Caco-2 (cell line): ENCODE results near the gene PLAAT3. TPM values are rescaled to one million over a fixed set of nuclear protein-coding genes. Genes with fewer than 3 reads are reported as not detected.

Experiments used
- BruUV-seq: library from RNA; stranded (reverse); fragments of 400-500 nt; replicated peaks from 2 replicates; lab custom pipeline; 2021; lab: Mats Ljungman, UMichigan
- CTCF ChIA-PET: fragments of 300-600 bp; sonication (Branson Sonifier 250); formaldehyde crosslinking; loops from one replicate; lab custom pipeline; 2022; ENCODE audit warnings: antibody characterized with exemption; lab: Charles Lee
- POLR2A ChIA-PET: fragments of 300-600 bp; sonication (Branson Sonifier 250); formaldehyde crosslinking; loops from one replicate; lab custom pipeline; 2022; ENCODE audit warnings: antibody characterized with exemption; lab: Charles Lee
- DNase-seq, 2 experiments: peaks; one replicate each; pipeline versions ENCODE4 v3.0.0 to v3.0.0-alpha.2; 2020 to 2022
- H3K27me3 ChIP-seq: replicated peaks from 2 replicates; pipeline ENCODE4 v1.6.0; 2011; ENCODE audit warnings: low read length; ENCODE audit not compliant: control insufficient read depth, insufficient read depth
- H3K36me3 ChIP-seq: 2 replicates; pipeline ENCODE4 v1.5.1; 2011; ENCODE audit warnings: low read length; ENCODE audit not compliant: control insufficient read depth, insufficient read depth
- H3K4me1 ChIP-seq: fragments of 250-450 bp; sonication (Bioruptor Pico); 2 replicates; pipeline ENCODE4 v1.5.1; 2020; ENCODE audit warnings: mild to moderate bottlenecking
- H3K4me3 ChIP-seq: 2 replicates; pipeline ENCODE4 v1.5.1; 2011; ENCODE audit warnings: low read depth, mild to moderate bottlenecking, control low read depth, low read length
- H3K9me3 ChIP-seq: fragments of 250-450 bp; sonication (Bioruptor Pico); 2 replicates; pipeline ENCODE4 v1.5.1; 2020; ENCODE audit warnings: mild to moderate bottlenecking, moderate library complexity
- H3K27ac Mint-ChIP-seq: one replicate; pipeline ENCODE4 v1.8.0; 2022; ENCODE audit warnings: mixed read lengths; ENCODE audit not compliant: unreplicated experiment
- H3K27me3 Mint-ChIP-seq: one replicate; pipeline ENCODE4 v1.8.0; 2022; ENCODE audit warnings: mixed read lengths; ENCODE audit not compliant: insufficient read depth, unreplicated experiment
- H3K36me3 Mint-ChIP-seq: one replicate; pipeline ENCODE4 v1.8.0; 2022; ENCODE audit warnings: mild to moderate bottlenecking, mixed read lengths; ENCODE audit not compliant: insufficient read depth, unreplicated experiment
- H3K4me1 Mint-ChIP-seq: one replicate; pipeline ENCODE4 v1.8.0; 2022; ENCODE audit warnings: low read depth, mixed read lengths; ENCODE audit not compliant: unreplicated experiment
- H3K4me3 Mint-ChIP-seq: one replicate; pipeline ENCODE4 v1.8.0; 2022; ENCODE audit warnings: mild to moderate bottlenecking, moderate library complexity, mixed read lengths; ENCODE audit not compliant: unreplicated experiment
- H3K9me3 Mint-ChIP-seq: one replicate; pipeline ENCODE4 v1.8.0; 2022; ENCODE audit warnings: mixed read lengths; ENCODE audit not compliant: unreplicated experiment
- CTCF ChIP-seq, 2 experiments: fragments of 200-600 bp in 1 of 2; IDR thresholded peaks; 1 replicate in 1 of 2; 2 replicates in 1 of 2; pipeline versions ENCODE4 v1.5.1 to v1.8.0; 2011 to 2022; ENCODE audit warnings: antibody characterized with exemption in 1 of 2, control low read depth in 1 of 2, inconsistent platforms in 1 of 2, low read depth in 1 of 2, low read length in 1 of 2, mild to moderate bottlenecking in 1 of 2, moderate library complexity in 1 of 2; ENCODE audit not compliant: insufficient read depth in 1 of 2, severe bottlenecking in 1 of 2, unreplicated experiment in 1 of 2
- intact Hi-C: fragments of 100-400 bp; cut with micrococcal nuclease; formaldehyde crosslinking; loops from one replicate; pipeline ENCODE4 v1.10.0; 2022; ENCODE audit not compliant: unreplicated experiment
- total RNA-seq: library from RNA; stranded (reverse); gene quantifications from 2 replicates; pipeline ENCODE4 v1.2.3, GENCODE V29; 2022

Gene PLAAT3
- total RNA-seq, 1 experiment from 2014 or later, result 57.9 TPM

- POLR2A ChIA-PET, result no interaction called here
- Mint-ChIP-seq H3K36me3 (peaks cover 34% of the 10 kb centered on the region), H3K4me3 (no peak overlapping the region), H3K9me3 (no peaks in the 10 kb centered on the region), H3K27ac (no peak overlapping the region), H3K4me1 (no peaks in the 10 kb centered on the region), H3K27me3 (no peaks in the 10 kb centered on the region)
- CTCF ChIA-PET, result interaction anchor here (0.6 kb wide), 1 partner anchor 120 kb away, joined by 3 read pairs; no protein-coding TSS in a partner anchor
- Histone ChIP-seq H3K9me3 (no peaks in the 10 kb centered on the region), H3K36me3 (no peaks in the 10 kb centered on the region; the same call in 1 of the 2 replicates), H3K4me3 (no peak overlapping the region), H3K27me3 (no peaks in the 10 kb centered on the region), H3K4me1 (no peaks in the 10 kb centered on the region)
- DNase-seq, result no peak
- intact Hi-C loops, result no loop called here
- BruUV-seq, result no TSS peak
- TF ChIP-seq CTCF (IDR thresholded peaks at IDR 0.05; ENCODE audit: insufficient read depth in 1 of 2, low read depth in 1 of 2, low read length in 1 of 2, severe bottlenecking in 1 of 2, unreplicated experiment in 1 of 2), result no peak
Measured at GRCh38 chr11:63599211-63600122, 14.8 kb downstream of the PLAAT3 start.

- H3K4me1 Mint-ChIP-seq, result no peaks in the 10 kb centered on the region
- no peaks in the 10 kb centered on the region for H3K27me3 ChIP-seq
- no peaks in the 10 kb centered on the region for H3K27me3 Mint-ChIP-seq
- H3K4me3 ChIP-seq, result no peak overlapping the region
- intact Hi-C loops, result no loop called here
- BruUV-seq, result no TSS peak
- no peak overlapping the region for H3K27ac Mint-ChIP-seq
- CTCF ChIA-PET, result interaction anchor here (0.6 kb wide), 1 partner anchor 119 kb away, joined by 3 read pairs; no protein-coding TSS in a partner anchor
- H3K9me3 ChIP-seq, result no peaks in the 10 kb centered on the region
- peaks cover 41% of the 10 kb centered on the region for H3K36me3 Mint-ChIP-seq
- no peak for TF ChIP-seq CTCF (IDR thresholded peaks at IDR 0.05; ENCODE audit: insufficient read depth in 1 of 2, low read depth in 1 of 2, low read length in 1 of 2, severe bottlenecking in 1 of 2, unreplicated experiment in 1 of 2)
- H3K4me3 Mint-ChIP-seq, result no peak overlapping the region
- DNase-seq, result no peak
- POLR2A ChIA-PET, result no interaction called here
- no peaks in the 10 kb centered on the region; the same call in 1 of the 2 replicates for H3K36me3 ChIP-seq
- H3K9me3 Mint-ChIP-seq, result no peaks in the 10 kb centered on the region
- H3K4me1 ChIP-seq, result no peaks in the 10 kb centered on the region
Measured at GRCh38 chr11:63598556-63598955, 15.7 kb downstream of the PLAAT3 start.

- Histone ChIP-seq H3K27me3 (no peaks in the 10 kb centered on the region), H3K9me3 (no peaks in the 10 kb centered on the region), H3K4me1 (no peaks in the 10 kb centered on the region), H3K36me3 (peaks cover 2% of the 10 kb centered on the region; the same call in 1 of the 2 replicates), H3K4me3 (no peak overlapping the region)
- intact Hi-C loops, result no loop called here
- H3K27ac Mint-ChIP-seq, result no peak overlapping the region
- POLR2A ChIA-PET, result no interaction called here
- TF ChIP-seq CTCF (IDR thresholded peaks at IDR 0.05; ENCODE audit: insufficient read depth in 1 of 2, low read depth in 1 of 2, low read length in 1 of 2, severe bottlenecking in 1 of 2, unreplicated experiment in 1 of 2), result no peak
- no peaks in the 10 kb centered on the region for H3K27me3 Mint-ChIP-seq
- CTCF ChIA-PET, result interaction anchor here (0.6 to 0.9 kb wide), 2 partner anchors 31 to 40 kb away, joined by 3 read pairs; no protein-coding TSS in a partner anchor
- peaks cover 45% of the 10 kb centered on the region for H3K36me3 Mint-ChIP-seq
- BruUV-seq, result no TSS peak
- no peaks in the 10 kb centered on the region for H3K9me3 Mint-ChIP-seq
- no peak overlapping the region for H3K4me3 Mint-ChIP-seq
- no peak for DNase-seq
- H3K4me1 Mint-ChIP-seq, result peaks cover 7% of the 10 kb centered on the region
Measured at GRCh38 chr11:63595296-63595695, 18.9 kb downstream of the PLAAT3 start.
